Fibroblast of lung (primary cell): ENCODE data around the gene JDP2. TPM values are rescaled to one million over a fixed set of nuclear protein-coding genes. Genes with fewer than 3 reads are reported as not detected.
A peak's percentile ranks its signal among the peaks of the same experiment; 100 is the strongest.

Source experiments
- DNase-seq, 2 donors: peaks; one replicate each; pipeline versions ENCODE4 v3.0.0 to v3.0.0-alpha.2; 2010; ENCODE audit warnings: low read depth in 2 of 2
- H2AFZ ChIP-seq: 2 replicates; pipeline ENCODE4 v1.5.1; 2012; ENCODE audit warnings: low read length, control low read depth, inconsistent platforms
- H3K27ac ChIP-seq: 2 replicates; pipeline ENCODE4 v1.5.1; 2011; ENCODE audit warnings: low read length, control low read depth; ENCODE audit not compliant: insufficient read depth
- H3K27me3 ChIP-seq: 2 replicates; pipeline ENCODE4 v1.5.1; 2011; ENCODE audit warnings: mild to moderate bottlenecking, low read length; ENCODE audit not compliant: control insufficient read depth, insufficient read depth
- H3K36me3 ChIP-seq: 2 replicates; pipeline ENCODE4 v1.5.1; 2011; ENCODE audit warnings: low read length; ENCODE audit not compliant: control insufficient read depth, insufficient read depth
- H3K4me1 ChIP-seq: 2 replicates; pipeline ENCODE4 v1.5.1; 2011; ENCODE audit warnings: low read length; ENCODE audit not compliant: control insufficient read depth, insufficient read depth; ENCODE audit errors: extremely low read depth
- H3K4me2 ChIP-seq: 2 replicates; pipeline ENCODE4 v1.5.1; 2011; ENCODE audit warnings: low read length, control low read depth; ENCODE audit not compliant: insufficient read depth; ENCODE audit errors: extremely low read depth
- H3K4me3 ChIP-seq, 4 experiments: fragments of 200-600 bp in 1 of 4; sonication (generic) in 1 of 4; replicated peaks in 1 of 4; 2 replicates each; pipeline ENCODE4 v1.5.1; 2011 to 2016; ENCODE audit warnings: low read length in 4 of 4, low read depth in 3 of 4, mild to moderate bottlenecking in 3 of 4, control low read depth in 2 of 4, inconsistent platforms in 1 of 4, mixed read lengths in 1 of 4; ENCODE audit not compliant: insufficient read depth in 1 of 4; ENCODE audit errors: control extremely low read depth in 1 of 4
- H3K79me2 ChIP-seq: 2 replicates; pipeline ENCODE4 v1.5.1; 2012; ENCODE audit warnings: mild to moderate bottlenecking, low read length, inconsistent platforms; ENCODE audit not compliant: control insufficient read depth, insufficient read depth
- H3K9ac ChIP-seq: 2 replicates; pipeline ENCODE4 v1.5.1; 2011; ENCODE audit warnings: mild to moderate bottlenecking, low read length, control low read depth; ENCODE audit not compliant: insufficient read depth
- H3K9me3 ChIP-seq: 2 replicates; pipeline ENCODE4 v1.5.1; 2012; ENCODE audit warnings: low read depth, low read length; ENCODE audit not compliant: control insufficient read depth, insufficient read depth
- H4K20me1 ChIP-seq: 2 replicates; pipeline ENCODE4 v1.5.1; 2011; ENCODE audit warnings: low read length; ENCODE audit not compliant: control insufficient read depth, insufficient read depth; ENCODE audit errors: extremely low read depth
- EZH2 ChIP-seq: IDR thresholded peaks from 2 replicates; pipeline ENCODE4 v1.5.1; 2012; ENCODE audit warnings: low read length, control low read depth, mild to moderate bottlenecking; ENCODE audit errors: missing control alignments
- polyA plus RNA-seq, 2 donors: library from polyadenylated mRNA; depleted of rRNA in 1 of 2; stranded (reverse) in 1 of 2; unstranded in 1 of 2; fragments of >200 nt; gene quantifications; 2 replicates each; pipeline ENCODE4 v1.2.1, GENCODE V29; 2011 to 2012; ENCODE audit warnings: missing spikeins in 1 of 2
- total RNA-seq: library from RNA; depleted of rRNA; stranded (reverse); fragments of >200 nt; gene quantifications from 2 replicates; pipeline ENCODE4 v1.2.1, GENCODE V29; 2014
- TF ChIP-seq, protein P1 (sequence below), 2 donors: IDR thresholded peaks in 1 of 2; conservative IDR thresholded peaks in 1 of 2; 1 replicate in 1 of 2; 2 replicates in 1 of 2; pipeline ENCODE4 v1.5.1; 2011 to 2012; ENCODE audit warnings: low read length in 2 of 2, control low read depth in 1 of 2, inconsistent platforms in 1 of 2, low read depth in 1 of 2, mild to moderate bottlenecking in 1 of 2

JDP2 gene
- total and polyA plus RNA-seq, 2 donors (not counting 1 experiment from before 2014, with no cell fraction given) = 40.8 to 95.3 TPM

DNA sequence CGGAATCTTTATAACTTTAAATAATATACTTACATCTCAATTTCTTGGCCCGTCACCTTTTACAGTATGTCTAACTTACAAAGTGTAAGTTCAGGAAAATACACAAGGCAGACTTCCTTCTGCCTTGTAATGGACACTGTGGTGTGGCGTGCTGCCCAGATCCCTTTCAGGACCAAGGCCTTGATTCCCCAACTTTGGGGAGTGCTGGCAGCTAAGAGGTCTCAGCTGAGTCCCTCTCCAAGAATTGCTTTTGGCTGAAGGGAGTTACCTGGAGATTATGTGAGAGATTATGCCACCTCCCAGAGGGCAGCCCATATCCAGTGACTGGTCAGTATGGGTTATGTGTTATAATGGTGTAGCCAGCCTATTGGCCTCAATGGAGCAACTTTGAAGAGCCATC is 73.3 kb downstream of the JDP2 start:
- Histone ChIP-seq H4K20me1 (no peaks in the 10 kb centered on the region), H3K4me1 (no peaks in the 10 kb centered on the region), H3K36me3 (no peaks in the 10 kb centered on the region), H3K4me3 (no peak overlapping the region), H2AFZ (no peak overlapping the region), H3K79me2 (no peaks in the 10 kb centered on the region), H3K4me2 (no peak overlapping the region), H3K9me3 (no peaks in the 10 kb centered on the region), H3K27ac (no peak overlapping the region), H3K27me3 (no peaks in the 10 kb centered on the region), H3K9ac (no peak overlapping the region)
- DNase-seq = peak in 1 of 2 donors; percentile 17
- TF ChIP-seq EZH2 = no peak
- TF ChIP-seq, protein P1, sequence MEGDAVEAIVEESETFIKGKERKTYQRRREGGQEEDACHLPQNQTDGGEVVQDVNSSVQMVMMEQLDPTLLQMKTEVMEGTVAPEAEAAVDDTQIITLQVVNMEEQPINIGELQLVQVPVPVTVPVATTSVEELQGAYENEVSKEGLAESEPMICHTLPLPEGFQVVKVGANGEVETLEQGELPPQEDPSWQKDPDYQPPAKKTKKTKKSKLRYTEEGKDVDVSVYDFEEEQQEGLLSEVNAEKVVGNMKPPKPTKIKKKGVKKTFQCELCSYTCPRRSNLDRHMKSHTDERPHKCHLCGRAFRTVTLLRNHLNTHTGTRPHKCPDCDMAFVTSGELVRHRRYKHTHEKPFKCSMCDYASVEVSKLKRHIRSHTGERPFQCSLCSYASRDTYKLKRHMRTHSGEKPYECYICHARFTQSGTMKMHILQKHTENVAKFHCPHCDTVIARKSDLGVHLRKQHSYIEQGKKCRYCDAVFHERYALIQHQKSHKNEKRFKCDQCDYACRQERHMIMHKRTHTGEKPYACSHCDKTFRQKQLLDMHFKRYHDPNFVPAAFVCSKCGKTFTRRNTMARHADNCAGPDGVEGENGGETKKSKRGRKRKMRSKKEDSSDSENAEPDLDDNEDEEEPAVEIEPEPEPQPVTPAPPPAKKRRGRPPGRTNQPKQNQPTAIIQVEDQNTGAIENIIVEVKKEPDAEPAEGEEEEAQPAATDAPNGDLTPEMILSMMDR (conservative IDR thresholded peaks at IDR 0.05 in 1 of 2, IDR thresholded peaks at IDR 0.05 in 1 of 2; ENCODE audit: low read depth in 1 of 2, low read length in 2 of 2) = no peak

DNA sequence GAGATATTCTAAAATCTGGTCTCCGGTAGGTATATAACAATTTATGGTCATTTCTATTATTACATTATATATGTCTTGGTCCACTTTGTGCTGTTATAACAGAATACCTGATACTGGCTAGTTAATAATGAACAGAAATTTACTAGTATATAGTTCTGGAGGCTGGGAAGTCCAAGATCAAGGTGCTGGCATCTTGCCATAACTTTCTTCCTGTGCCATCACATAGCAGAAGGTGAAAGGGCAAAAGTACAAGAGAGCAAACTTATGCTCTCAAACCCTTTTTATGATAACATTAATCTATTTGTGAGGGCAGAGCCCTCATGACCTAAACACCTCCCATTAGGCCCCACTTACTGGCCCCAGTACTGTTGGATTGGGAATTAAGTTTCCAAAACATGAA is 76.6 kb downstream of the JDP2 start:
- Histone ChIP-seq H3K9me3 (no peaks in the 10 kb centered on the region), H2AFZ (no peak overlapping the region), H3K36me3 (no peaks in the 10 kb centered on the region), H3K9ac (no peak overlapping the region), H3K79me2 (no peaks in the 10 kb centered on the region), H3K27ac (no peak overlapping the region), H3K4me2 (no peak overlapping the region), H3K27me3 (no peaks in the 10 kb centered on the region), H4K20me1 (no peaks in the 10 kb centered on the region), H3K4me3 (no peak overlapping the region), H3K4me1 (no peaks in the 10 kb centered on the region)
- no peak for DNase-seq
- TF ChIP-seq, protein P1 (conservative IDR thresholded peaks at IDR 0.05 in 1 of 2, IDR thresholded peaks at IDR 0.05 in 1 of 2; ENCODE audit: low read depth in 1 of 2, low read length in 2 of 2) = no peak
- no peak for TF ChIP-seq EZH2

DNA sequence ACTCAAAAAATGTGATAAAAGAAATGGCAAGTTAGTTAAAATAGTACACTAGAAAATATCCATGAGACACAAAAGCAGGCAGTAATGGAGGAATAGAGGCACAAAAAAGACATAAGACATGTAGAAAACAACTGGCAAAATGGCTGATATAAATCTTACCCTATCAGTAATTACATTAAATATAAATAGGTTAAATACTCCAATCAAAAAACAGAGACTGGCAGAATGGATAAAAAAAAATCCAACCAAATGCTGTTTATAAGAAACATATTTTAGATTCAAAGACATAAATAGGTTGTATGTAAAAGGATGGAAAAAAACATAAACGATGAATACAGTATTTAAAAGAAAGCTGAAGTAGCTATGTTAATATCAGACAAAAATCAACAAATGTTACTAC is 79.1 kb downstream of the JDP2 start:
- no peaks in the 10 kb centered on the region for H3K9me3 ChIP-seq
- H3K36me3 ChIP-seq = no peaks in the 10 kb centered on the region
- no peak overlapping the region for H3K9ac ChIP-seq
- no peaks in the 10 kb centered on the region for H3K27me3 ChIP-seq
- no peak overlapping the region for H3K4me3 ChIP-seq
- no peaks in the 10 kb centered on the region for H3K79me2 ChIP-seq
- H2AFZ ChIP-seq = no peak overlapping the region
- no peak overlapping the region for H3K4me2 ChIP-seq
- no peaks in the 10 kb centered on the region for H4K20me1 ChIP-seq
- TF ChIP-seq EZH2 = no peak
- TF ChIP-seq, protein P1 (conservative IDR thresholded peaks at IDR 0.05 in 1 of 2, IDR thresholded peaks at IDR 0.05 in 1 of 2; ENCODE audit: low read depth in 1 of 2, low read length in 2 of 2) = no peak
- H3K4me1 ChIP-seq = no peaks in the 10 kb centered on the region
- no peak overlapping the region for H3K27ac ChIP-seq
- no peak for DNase-seq
